Measurements from ENCODE around the gene TMEM223. TPM values are rescaled to one million over a fixed set of nuclear protein-coding genes. Genes with fewer than 3 reads are reported as not detected.

Gene TMEM223
- total RNA-seq, 1 donor = 9.0 TPM

DNA sequence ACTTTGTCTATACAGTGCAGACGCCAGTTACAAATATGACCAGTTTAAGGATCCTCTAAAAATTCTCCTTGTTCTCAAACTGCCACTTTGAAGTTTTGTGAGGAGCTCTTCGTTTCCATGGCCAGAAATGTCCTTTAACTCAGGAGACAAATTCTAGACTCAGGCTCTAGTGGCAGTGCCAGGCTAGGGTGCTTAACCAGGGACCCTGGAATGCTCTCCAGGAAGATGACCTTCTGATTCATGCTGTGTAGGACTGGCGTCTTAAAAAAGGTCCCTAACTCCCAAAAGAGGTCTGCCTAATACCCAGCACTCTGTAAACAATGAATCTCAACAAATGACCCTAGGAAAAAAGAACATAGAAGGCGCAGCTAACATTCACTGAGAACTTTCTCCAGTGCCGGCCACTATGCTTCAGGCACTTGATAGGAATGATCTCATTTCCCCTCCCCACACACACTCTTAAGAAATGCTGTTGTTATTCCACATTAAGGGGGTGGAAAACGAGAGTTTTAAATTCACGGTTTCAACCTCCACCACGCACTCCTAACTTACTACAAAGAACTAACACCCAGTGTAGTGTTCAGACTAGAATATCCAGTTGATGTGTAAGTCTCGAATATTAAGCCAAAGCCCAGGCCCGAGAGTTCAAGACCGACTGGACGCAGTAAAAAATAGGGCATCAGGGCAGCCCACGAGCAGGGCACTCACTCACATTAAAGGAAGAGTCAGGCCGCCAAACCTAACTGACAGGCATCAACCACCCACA is 12.7 kb upstream of the TMEM223 start:
- peak; percentile 84 for DNase-seq (ENCODE audit: insufficient read length, low spot score, missing footprints)
- no peaks in the 10 kb centered on the region for H3K9me3 ChIP-seq (ENCODE audit: low read depth, low read length)
- H3K27ac ChIP-seq (ENCODE audit: low read depth, low read length) = peak overlapping the region; percentile 79
- peaks cover 27% of the 10 kb centered on the region for H3K4me1 ChIP-seq (ENCODE audit: insufficient read depth, low read length)
- peak overlapping the region; percentile 92 for H3K4me3 ChIP-seq (ENCODE audit: insufficient read depth, low read length)
- peak overlapping the region; percentile 47 for H2AFZ ChIP-seq (ENCODE audit: low read length)
- H4K20me1 ChIP-seq (ENCODE audit: insufficient read depth, low read length) = peaks cover 23% of the 10 kb centered on the region
- TF ChIP-seq, protein P1, sequence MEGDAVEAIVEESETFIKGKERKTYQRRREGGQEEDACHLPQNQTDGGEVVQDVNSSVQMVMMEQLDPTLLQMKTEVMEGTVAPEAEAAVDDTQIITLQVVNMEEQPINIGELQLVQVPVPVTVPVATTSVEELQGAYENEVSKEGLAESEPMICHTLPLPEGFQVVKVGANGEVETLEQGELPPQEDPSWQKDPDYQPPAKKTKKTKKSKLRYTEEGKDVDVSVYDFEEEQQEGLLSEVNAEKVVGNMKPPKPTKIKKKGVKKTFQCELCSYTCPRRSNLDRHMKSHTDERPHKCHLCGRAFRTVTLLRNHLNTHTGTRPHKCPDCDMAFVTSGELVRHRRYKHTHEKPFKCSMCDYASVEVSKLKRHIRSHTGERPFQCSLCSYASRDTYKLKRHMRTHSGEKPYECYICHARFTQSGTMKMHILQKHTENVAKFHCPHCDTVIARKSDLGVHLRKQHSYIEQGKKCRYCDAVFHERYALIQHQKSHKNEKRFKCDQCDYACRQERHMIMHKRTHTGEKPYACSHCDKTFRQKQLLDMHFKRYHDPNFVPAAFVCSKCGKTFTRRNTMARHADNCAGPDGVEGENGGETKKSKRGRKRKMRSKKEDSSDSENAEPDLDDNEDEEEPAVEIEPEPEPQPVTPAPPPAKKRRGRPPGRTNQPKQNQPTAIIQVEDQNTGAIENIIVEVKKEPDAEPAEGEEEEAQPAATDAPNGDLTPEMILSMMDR (IDR thresholded peaks at IDR 0.05; ENCODE audit: extremely low read depth, low read depth, low read length) = no peak
- no peaks in the 10 kb centered on the region for H3K27me3 ChIP-seq (ENCODE audit: insufficient read depth, low read length)
- H3K4me2 ChIP-seq (ENCODE audit: insufficient read depth, low read length) = peak overlapping the region; percentile 99
- H3K36me3 ChIP-seq (ENCODE audit: insufficient read depth, low read length) = peaks cover 45% of the 10 kb centered on the region
- H3K79me2 ChIP-seq (ENCODE audit: insufficient read depth, low read length) = peaks cover 43% of the 10 kb centered on the region

DNA sequence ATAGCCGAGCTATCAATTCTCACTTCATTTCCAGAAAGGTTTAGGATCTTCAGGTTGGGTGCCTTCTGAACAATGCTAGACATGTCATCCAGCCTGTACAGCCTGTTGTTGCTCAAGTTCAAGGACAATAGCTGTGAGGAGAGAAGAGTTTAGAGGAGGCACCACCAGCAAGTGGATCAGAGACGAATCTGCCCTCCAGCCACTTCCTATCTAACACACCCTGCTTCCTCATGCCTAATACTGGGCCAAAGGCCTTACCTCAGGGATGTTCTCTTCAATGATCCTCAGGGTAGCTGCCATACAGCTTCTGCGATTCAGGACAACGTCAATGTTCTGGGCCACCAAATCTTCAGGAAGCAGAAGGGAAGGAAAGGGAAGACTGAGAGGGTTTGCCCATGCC is 9.3 kb upstream of the TMEM223 start:
- H3K36me3 ChIP-seq (ENCODE audit: insufficient read depth, low read length) = peaks cover 77% of the 10 kb centered on the region
- no peak overlapping the region for H2AFZ ChIP-seq (ENCODE audit: low read length)
- no peak overlapping the region for H3K4me2 ChIP-seq (ENCODE audit: insufficient read depth, low read length)
- peaks cover 17% of the 10 kb centered on the region for H3K4me1 ChIP-seq (ENCODE audit: insufficient read depth, low read length)
- H3K27ac ChIP-seq (ENCODE audit: low read depth, low read length) = no peak overlapping the region
- H3K9me3 ChIP-seq (ENCODE audit: low read depth, low read length) = no peaks in the 10 kb centered on the region
- TF ChIP-seq, protein P1 (IDR thresholded peaks at IDR 0.05; ENCODE audit: extremely low read depth, low read depth, low read length) = no peak
- H3K27me3 ChIP-seq (ENCODE audit: insufficient read depth, low read length) = no peaks in the 10 kb centered on the region
- H4K20me1 ChIP-seq (ENCODE audit: insufficient read depth, low read length) = peaks cover 27% of the 10 kb centered on the region
- peaks cover 43% of the 10 kb centered on the region for H3K79me2 ChIP-seq (ENCODE audit: insufficient read depth, low read length)
- DNase-seq (ENCODE audit: insufficient read length, low spot score, missing footprints) = no peak
- no peak overlapping the region for H3K4me3 ChIP-seq (ENCODE audit: insufficient read depth, low read length)

DNA sequence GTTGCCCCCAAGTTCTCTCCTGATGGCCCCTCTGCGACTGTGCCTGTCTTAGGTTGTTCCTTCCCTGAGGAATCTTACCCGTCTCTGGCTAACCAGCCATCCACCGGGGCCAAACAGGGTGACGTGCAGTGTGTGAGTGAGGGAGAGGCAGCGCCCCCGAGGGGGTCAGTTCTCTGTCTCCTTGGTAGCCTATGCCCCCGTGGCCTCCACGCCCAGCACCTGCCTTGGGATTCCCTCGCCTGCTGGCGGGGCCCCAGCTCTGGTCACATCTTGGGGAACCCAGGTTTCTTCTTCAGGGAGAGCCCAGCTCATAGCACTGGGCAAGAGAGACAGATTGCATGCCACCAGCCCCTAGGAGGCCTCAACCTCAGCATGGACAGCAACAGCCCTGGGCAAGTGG is 7.7 kb upstream of the TMEM223 start:
- Histone ChIP-seq H4K20me1 (ENCODE audit: insufficient read depth, low read length) (peaks cover 22% of the 10 kb centered on the region), H2AFZ (ENCODE audit: low read length) (no peak overlapping the region), H3K4me3 (ENCODE audit: insufficient read depth, low read length) (no peak overlapping the region), H3K79me2 (ENCODE audit: insufficient read depth, low read length) (peaks cover 35% of the 10 kb centered on the region), H3K27ac (ENCODE audit: low read depth, low read length) (no peak overlapping the region), H3K27me3 (ENCODE audit: insufficient read depth, low read length) (no peaks in the 10 kb centered on the region), H3K9me3 (ENCODE audit: low read depth, low read length) (no peaks in the 10 kb centered on the region), H3K36me3 (ENCODE audit: insufficient read depth, low read length) (peaks cover 93% of the 10 kb centered on the region), H3K4me2 (ENCODE audit: insufficient read depth, low read length) (no peak overlapping the region), H3K4me1 (ENCODE audit: insufficient read depth, low read length) (peaks cover 11% of the 10 kb centered on the region)
- TF ChIP-seq, protein P1 (IDR thresholded peaks at IDR 0.05; ENCODE audit: extremely low read depth, low read depth, low read length) = no peak
- no peak for DNase-seq (ENCODE audit: insufficient read length, low spot score, missing footprints)

DNA sequence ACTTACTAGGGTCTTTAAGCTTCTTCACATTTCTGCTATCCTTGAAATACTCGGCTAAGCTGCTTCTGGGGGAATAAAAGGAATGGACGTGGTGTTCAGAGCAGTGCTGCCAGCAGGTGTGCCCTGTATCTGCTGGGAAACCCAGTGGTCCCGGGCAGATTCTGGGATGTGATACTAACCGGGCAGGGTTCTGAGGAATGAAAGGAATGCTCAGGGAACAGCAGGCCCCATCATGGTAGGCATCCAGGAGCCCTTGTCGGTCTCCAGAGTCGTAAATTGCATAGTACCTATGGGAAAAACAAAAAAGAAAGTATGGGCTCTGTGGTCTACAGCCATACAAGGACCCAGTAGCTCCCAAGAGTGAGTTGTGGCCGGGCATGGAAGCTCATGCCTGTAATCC is 4.5 kb upstream of the TMEM223 start:
- no peaks in the 10 kb centered on the region for H3K27me3 ChIP-seq (ENCODE audit: insufficient read depth, low read length)
- H3K9me3 ChIP-seq (ENCODE audit: low read depth, low read length) = no peaks in the 10 kb centered on the region
- H3K36me3 ChIP-seq (ENCODE audit: insufficient read depth, low read length) = peaks cover 89% of the 10 kb centered on the region
- DNase-seq (ENCODE audit: insufficient read length, low spot score, missing footprints) = no peak
- H3K4me1 ChIP-seq (ENCODE audit: insufficient read depth, low read length) = peaks cover 6% of the 10 kb centered on the region
- peaks cover 9% of the 10 kb centered on the region for H3K79me2 ChIP-seq (ENCODE audit: insufficient read depth, low read length)
- H3K4me3 ChIP-seq (ENCODE audit: insufficient read depth, low read length) = no peak overlapping the region
- no peak overlapping the region for H3K4me2 ChIP-seq (ENCODE audit: insufficient read depth, low read length)
- no peak overlapping the region for H3K27ac ChIP-seq (ENCODE audit: low read depth, low read length)
- TF ChIP-seq, protein P1 (IDR thresholded peaks at IDR 0.05; ENCODE audit: extremely low read depth, low read depth, low read length) = no peak
- H2AFZ ChIP-seq (ENCODE audit: low read length) = no peak overlapping the region
- H4K20me1 ChIP-seq (ENCODE audit: insufficient read depth, low read length) = peaks cover 10% of the 10 kb centered on the region
